ENCODE measurements around the gene ARL14EPL. TPM values are rescaled to one million over a fixed set of nuclear protein-coding genes. Genes with fewer than 3 reads are reported as not detected.

Gene ARL14EPL
- total RNA-seq, 2 experiments from 2014 or later = not detected

Other genes with a start within 250 kb of the ARL14EPL start
- under 1 TPM; 0.28 to 0.50 TPM for gene CDO1, start 215.8 kb upstream of the ARL14EPL start, total RNA-seq
- 10 to 100 TPM; 45.5 to 49.0 TPM for gene ATG12, start 190.9 kb upstream of the ARL14EPL start, total RNA-seq
- gene AP3S1, start 190.5 kb upstream of the ARL14EPL start, total RNA-seq = 10 to 100 TPM; 73.5 to 87.0 TPM
- gene LVRN, start 70.0 kb upstream of the ARL14EPL start, total RNA-seq = under 1 TPM in 1 of 2 experiments, not detected in 1; 0.13 TPM
- gene COMMD10, start 52.6 kb downstream of the ARL14EPL start, total RNA-seq = 10 to 100 TPM; 21.7 to 22.5 TPM